Activated T-helper 1 cell treated with anti-CD3 and anti-CD28 coated beads, Interleukin-2, amount 50 U/mL, for 16 hours (primary cell): ENCODE measurements around the gene DENND5A.
A peak's percentile ranks its signal among the peaks of the same experiment; 100 is the strongest.

ENCODE experiments used
- DNase-seq, 2 donors: peaks; one replicate each; pipeline ENCODE4 v3.0.0-alpha.2; 2020; ENCODE audit warnings: low read depth in 1 of 2, low spot score in 1 of 2

DENND5A gene

DNA sequence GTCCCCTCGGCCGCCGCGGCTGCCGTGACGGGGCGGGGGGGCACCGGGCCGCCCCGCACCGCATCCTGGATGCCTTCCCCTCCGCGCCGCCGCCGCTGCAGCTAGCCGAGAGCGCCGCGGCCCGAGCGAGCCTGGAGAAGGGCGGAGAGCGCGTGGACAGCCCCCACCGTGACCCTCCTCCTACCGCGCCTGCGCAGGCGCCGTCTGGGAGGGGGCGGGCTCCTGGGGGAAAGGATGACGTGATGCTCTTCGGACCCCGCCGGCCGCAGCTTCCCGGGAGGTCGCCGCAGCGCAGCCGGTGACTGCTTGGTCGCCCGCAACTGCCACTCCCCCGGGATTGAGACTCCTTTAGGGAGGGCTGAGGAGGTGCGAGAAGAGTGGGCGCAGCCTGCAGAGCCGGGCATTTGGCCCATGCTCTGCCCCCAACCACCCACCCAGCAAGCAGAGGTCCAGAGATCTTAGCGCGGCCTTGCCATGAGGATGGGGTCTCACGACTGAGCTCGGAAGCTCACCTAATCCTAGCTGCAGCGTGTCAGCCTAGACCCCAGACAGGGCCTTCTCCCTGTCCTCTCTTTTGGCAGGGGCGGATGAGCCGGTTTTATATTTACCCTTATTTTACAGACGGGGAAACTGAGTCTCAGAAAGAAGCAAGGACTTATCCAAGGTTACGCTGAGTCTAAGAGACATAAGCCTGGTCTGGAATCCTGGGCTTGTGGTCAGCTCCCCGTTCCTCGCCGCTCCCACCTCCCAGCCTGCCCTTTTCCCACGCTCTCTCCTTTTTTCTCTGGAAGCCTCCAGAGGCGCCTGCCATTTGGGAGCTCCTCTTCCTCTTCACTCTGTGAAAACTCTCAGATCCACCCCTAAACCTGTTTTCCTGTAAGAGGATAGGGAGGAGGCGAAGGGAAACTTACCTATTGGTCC lies at the start of gene DENND5A:
Gene DENND5A, minus strand, starts transcription at position 140 of the 921 bp plus-strand sequence. CDS start 281 bp downstream, outside the sequence.
- peak; percentile 12 to 32 for DNase-seq

DNA sequence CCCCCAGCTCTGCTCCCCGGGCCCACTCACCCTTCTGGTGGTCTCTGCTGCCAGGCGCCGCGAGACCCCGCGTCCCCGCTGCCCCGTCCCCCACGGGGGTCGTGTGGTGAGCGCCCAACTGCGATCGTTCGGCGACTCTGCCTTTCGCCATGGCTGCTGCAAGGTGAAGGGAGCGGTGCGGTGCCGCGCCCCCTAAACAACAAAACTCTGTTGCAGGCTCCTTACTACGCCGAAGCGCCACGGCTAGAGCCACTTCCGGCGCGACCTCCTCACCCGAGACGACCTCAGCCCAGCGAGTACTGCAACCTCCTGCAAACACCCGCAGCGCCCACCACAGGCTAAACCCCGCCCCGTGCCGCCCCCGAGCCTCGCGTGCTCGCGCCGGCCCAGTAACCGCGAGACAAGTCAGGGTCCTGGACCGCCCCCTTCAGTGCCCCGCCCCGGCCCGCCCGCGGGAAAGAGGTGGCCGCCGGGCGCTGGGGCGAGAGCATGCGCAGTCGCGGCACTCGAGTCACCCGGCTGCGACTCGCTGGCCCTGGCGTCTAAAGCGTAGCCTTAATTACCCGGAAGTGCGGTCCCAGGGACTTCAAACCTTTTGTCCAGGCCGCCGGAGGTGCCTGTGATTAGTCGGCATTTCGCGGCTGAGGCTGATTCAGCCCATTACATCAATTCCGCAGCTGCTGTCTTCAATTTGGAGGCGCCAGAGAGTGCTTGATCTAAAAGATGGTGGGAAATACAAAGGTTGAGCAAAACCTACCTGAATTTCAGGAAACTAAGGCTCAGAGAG lies 49.3 kb upstream of the DENND5A start, which contains the start of gene TMEM41B:
Gene TMEM41B, minus strand, starts transcription at position 303 of the 787 bp plus-strand sequence. Its CDS starts 152 bp downstream, at position 151.
- peak; percentile 99 for DNase-seq

DNA sequence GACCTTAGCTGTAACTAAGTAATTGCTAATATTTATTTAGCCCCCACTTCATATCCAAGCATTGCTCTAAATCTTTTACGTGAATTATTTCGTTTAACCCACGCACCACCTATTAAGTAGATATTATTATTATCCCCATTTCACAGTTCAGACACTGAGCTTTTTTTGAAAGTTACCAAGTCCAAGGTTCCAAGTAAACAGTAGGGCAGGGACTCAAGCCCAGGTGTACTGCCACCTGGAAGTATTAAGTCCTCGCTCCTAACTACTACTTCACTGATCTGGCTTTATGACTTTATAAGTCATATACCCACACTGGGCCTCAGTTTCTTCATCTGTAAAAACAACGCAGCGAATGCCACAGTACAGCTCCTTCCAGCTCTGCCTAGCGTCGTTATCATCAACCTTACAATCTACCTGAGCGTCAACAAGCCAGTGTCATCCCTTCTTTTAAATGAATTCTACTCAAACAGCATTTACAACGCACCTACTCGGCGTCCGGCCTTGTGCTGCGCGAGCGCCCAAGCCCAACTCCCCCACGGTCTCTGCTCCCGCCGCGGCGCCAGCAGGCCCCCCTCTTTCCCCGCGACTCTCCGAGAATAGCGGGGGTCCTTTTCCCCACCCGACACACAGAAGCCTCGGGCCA lies 48.6 kb upstream of the DENND5A start:
- DNase-seq: peak in 1 of 2 donors; percentile 3

DNA sequence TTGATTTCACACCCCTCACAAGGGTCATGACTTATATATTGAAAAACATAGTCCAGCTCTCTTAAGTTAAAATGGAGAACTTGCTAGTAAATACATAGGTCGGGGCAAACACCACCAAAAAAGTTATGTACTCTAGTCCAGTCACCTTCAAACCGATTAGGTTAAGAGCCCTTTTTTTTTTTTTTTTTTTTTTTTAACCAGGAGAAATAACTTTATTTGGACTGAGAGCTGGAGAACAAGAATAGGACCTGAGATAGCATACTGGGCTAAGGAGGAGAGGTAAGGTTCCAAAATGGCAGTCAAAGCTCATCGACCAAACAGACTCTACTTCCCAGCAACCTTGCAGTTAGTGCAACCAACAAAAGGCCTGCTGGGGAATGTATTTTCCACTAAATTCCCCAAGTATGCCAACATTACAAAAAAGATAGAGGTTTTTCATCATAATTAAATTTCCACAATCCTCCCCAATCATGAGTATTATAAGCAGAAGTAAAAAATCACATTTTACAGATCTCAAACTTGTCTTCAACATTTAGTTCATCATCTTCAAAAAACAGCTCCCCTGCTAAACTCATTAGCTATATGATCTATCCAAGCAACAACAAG lies 45.4 kb upstream of the DENND5A start:
- no peak for DNase-seq

DNA sequence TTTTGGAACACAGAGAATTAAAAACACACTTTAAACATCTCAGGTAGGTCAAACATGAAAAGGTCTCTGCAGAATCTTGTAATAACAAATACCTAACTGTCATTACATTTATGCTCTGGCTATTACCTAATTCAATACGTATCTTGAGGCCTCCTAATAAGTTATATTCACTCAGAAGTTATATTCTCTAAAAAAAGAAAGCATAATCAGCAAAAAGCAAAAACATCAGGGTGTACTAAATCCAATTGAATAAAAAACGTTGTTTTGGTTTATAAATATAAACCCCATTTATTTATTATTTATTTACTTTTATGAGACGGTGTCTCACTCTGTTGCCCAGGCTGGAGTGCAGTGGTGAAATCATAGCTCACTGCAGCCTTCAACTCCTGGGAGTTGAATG lies 39.0 kb upstream of the DENND5A start:
- no peak for DNase-seq

DNA sequence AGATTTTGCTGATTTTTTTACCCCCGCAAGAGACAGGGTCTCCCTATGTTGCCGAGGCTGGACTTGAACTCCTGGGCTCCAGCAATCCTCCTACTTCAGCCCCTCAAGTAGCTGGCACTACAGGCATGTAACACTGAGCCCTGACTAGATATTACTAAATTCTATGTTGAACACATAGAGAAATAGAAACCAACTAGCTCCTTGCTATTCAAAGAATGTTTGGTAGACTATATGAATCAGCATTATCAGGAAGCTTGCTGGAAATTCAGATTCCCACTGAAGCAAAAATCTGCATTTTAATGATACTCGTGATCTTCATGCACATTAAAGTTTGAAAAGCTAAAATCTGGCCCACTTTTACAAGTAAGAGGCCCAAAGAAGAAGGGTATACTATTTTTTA lies 37.3 kb upstream of the DENND5A start:
- DNase-seq: no peak

DNA sequence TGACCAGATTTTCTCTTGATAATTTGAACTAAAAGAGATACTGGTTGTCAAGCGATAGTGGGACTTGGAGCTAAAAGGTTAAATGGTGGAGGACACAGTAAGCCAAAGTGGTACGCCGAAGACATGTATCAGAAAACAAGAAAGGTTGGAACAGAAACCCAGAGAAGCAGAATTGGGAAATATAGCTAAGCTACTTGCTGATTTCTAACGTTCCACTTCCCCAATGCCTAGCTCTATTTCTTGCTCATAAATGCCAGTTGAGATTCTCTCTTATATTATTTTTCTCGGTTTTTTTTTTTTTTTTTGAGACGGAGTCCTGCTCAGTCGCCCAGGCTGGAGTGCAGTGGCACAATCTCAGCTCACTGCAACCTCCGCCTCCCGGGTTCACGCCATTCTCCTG lies 36.6 kb upstream of the DENND5A start:
- DNase-seq: no peak

DNA sequence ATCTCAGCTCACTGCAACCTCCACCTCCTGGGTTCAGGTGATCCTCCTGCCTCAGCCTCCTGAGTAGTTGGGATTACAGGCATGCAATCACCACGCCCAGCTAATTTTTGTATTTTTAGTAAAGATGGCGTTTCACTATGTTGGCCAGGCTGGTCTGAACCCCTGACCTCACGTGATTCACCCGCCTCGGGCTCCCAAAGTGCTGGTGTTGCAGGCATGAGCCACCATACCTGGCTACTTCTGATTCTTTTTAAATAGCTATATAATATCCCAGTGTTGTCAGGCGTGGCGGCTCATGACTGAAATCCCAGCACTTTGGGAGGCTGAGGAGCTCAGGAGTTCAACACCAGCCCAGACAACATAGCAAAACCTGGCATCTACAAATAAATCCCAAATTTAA lies 28.5 kb upstream of the DENND5A start:
- no peak for DNase-seq

DNA sequence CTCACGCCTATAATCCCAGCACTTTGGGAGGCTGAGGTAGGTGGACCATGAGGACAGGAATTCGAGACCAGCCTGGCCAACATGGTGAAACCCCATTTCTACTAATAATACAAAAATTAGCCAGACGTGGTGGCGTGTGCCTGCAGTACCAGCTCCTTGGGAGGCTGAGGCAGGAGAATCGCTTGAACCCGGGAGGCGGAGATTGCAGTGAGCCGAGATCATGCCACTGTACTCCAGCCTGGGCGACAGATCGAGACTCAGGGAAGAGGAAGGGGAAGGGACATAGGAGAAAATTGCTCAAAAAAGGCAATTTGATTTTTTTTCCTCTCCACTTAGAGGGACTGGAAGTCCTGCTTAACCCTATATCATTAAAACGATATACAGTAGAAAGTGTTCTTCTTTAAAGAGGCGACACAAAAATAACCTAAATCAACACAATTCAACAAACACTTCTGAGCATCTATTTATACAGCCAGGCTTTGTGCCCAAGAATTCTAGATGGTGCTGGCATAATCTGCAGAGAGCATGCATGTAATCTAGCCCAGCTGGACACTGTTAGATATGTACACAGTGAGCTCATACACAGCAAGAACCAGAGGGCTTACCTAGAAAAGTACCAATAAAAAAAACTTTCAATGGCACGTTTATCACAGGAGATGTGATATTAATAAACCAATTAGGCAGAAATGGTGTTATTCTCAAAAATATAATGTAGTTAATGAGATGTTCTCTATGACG lies 20.9 kb upstream of the DENND5A start:
- DNase-seq: no peak

DNA sequence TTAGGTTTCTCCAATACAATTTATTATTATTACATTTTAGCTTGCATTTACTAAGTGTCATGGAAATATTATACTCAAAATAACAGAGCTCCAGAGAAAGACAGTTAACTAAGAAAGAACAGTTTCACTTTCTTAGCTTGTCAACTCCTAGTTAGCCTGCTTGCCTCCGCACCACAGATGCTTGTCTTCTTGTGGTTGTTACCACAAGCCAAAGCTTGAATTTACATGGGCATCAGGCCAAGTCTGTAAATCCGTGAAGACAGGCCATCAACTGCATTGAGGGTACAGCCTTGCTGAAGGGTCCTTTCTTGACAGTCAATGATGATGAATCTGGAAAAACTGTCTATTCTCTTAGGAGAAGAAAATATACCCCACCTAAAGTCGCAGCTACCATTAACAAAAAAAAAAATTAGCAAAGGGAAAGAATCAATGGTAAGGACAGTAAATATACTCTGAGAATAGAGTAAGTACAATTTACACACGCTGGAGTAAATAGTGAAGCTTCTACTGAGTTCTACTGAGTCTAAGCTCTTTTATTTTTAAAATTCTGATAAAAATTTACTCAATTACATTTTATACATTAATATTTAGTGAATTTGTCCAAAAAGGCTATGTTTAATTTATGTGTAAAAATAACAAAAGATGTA lies 15.6 kb upstream of the DENND5A start:
- DNase-seq: peak in 1 of 2 donors; percentile 11

DNA sequence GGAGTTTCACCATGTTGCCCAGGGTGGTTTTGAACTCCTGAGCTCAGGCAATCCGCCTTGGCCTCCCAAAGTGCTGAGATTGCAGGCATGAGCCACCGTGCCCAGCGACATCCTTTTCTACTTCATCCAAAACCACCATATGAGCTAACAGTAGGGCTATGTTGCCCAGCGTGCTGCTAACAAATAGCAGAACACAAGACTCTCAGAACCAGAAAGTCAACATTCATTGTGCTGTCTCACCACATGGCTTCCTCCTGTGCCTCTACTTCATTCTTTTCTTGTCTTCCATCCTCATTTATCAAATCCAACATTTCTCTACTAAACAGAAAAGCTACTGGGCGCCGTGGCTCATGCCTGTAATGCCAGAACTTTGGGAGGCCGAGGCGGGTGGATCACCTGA lies 12.0 kb upstream of the DENND5A start:
- no peak for DNase-seq

DNA sequence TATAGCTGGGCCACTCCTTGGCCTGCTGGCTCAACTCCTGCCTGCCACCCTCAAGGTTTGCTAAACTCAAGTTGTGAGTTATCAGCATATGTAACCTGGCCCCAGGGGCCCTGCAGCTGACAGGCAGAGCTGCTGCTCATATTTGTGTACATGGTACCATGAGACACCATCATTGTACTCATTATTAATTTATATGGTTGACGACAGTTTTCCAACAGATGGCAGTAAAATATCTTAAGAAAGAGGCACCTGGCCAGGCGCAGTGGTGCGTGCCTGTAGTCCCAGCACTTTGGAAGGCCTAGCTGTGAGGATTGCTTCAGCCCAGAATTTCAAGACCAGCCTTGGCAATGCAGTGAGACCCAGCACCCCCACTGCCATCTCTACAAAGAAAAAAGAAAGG lies 11.4 kb upstream of the DENND5A start:
- no peak for DNase-seq

DNA sequence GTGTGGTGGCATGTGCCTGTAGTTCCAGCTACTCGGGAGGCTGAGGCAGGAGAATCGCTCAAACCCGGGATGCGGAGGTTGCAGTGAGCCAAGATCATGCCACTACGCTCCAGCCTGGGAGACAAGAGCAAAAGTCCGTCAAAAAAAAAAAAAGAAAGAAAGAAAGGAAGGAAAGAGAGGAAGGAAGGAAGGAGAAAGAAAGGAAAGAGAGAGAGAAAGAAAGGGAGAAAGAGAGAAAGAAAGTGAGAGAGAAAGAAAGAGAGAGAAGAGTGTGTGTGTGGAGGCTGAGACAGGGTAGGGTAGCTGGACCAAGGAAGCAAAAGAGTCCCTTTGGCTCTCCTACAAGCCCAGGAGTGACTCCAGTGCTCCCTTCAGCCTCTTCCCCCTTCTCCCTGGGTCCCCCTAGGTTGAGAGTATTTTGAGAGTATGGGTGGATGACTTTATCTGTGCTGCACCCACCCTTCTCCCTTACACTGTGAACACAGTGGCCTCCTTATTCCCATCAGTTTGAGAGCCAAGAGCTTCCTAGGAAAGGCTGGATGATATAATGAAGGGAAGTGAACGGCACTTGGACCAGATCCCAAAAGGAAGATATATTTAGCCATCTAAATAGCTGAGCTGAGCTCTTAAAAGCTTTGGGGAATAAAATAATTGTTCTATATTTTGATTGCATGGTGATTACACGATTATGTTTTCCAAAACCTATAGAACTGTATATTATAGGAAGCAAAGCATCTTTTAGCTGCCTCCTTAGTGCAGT lies 9.5 kb upstream of the DENND5A start:
- DNase-seq: no peak

DNA sequence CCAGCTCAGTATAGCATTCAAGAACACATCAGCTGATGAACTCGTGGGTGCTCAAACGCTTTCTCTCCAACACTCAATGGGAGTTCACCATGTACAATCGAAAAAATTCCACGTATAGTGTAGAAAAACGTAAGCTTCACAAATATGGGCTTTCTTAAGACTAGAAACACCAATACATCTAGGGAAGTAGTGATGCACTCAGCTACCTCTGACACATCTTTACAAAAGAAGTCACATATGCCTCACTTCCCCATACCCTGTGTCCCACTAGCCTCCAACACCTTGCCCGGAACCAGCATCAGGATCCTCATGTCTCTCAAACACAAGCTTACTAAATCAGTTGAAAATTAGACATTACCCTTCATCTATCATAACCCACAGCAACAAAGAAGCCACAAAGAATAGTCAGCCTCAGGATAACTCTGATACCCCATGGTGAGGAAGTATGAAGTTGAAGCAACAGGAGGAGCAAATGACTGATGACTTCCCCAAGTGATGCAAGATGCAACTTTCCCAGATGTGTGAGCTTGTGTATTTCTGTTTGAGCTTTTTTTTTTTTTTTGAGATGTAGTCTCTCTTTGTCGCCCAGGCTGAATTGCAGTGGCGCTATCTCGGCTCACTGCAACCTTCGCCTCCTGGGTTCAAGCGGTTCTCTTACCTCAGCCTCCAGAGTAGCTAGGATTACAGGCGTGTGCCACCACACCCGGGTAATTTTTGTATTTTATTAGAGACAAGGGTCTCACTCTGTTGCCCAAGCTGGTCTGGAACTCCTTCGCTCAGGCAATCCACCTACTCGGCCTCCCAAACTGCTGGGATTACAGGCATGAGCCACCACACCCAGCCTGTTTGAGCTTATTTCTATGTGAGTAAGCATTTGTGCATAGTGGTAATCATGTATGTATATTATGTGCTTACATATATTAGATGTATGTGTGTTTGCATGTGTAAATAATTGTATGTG lies 8.5 kb upstream of the DENND5A start:
- no peak for DNase-seq

DNA sequence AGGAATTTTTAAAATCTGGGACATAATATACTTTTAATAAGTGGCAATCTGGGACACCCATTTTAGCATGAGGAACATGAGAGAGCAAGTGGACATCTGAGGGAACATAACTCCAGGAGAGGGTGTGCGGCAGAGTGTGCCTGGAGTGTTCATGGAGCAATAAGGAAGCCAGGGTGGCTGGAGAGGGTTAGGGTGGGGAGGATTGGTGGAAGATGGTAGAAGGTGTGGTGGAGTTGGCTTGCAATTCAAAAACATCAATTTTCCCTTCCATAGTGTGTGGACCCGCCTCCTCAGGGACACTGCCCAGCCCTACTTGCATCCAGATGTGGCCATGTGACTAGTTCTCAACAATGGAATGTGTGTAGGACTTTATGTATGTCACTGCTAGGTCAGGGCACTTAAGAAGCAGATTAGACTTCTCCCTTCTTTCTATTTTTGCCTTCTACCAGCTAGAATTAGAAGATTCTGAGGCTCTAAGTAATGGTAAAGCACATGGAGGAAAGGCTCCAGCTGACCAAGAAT lies 4.4 kb upstream of the DENND5A start:
- no peak for DNase-seq

DNA sequence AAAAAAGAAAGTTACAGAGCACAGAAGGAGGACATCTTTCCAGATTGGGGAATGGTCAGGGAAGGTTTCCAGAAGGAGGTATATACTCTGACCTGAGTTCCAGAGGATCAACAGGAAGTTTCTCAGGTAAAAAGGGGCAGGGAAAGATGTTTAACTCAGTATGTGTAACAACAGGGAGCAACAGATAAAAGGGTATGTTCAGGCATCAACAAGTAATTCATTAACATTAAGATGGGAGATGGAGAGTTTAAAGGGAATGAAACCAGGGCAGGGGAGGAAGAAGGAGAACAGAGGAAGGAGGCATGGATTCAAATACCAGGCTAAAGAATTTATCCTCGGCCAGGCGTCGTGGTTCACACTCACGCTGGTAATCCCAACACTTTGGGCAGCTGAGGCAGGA lies 2.5 kb upstream of the DENND5A start:
- no peak for DNase-seq

DNA sequence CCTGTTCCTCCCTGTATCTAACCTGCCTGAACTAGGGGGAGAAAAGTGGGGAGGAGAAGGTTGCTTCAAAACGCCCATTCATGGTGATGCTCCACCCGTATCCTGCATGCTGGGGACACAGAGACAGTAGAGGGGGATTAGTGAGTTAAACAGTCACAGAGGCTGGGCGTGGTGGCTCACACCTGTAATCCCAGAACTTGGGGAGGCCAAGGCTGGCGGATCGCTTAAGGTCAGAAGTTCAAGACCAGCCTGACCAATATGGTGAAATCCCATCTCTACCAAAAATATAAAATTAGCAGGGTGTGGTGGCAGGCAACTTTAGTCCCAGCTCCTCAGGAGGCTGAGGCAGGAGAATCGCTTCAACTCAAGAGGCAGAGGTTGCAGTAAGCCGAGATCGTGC lies 1.8 kb upstream of the DENND5A start:
- no peak for DNase-seq
